Uterus (tissue), 2 donors: Measurements from ENCODE around the gene CDH2.

Experiments
- CTCF ChIP-seq, 4 experiments: fragments of 200-600 bp in 2 of 4; fragments of 450-650 bp in 2 of 4; sonication (generic) in 2 of 4; IDR thresholded peaks; one replicate each; pipeline ENCODE4 v1.5.1; 2016 to 2019; ENCODE audit warnings: antibody characterized with exemption in 4 of 4, mild to moderate bottlenecking in 2 of 4, moderate library complexity in 1 of 4
- POLR2A ChIP-seq, 2 donors: fragments of 450-650 bp; IDR thresholded peaks; one replicate each; pipeline ENCODE4 v1.6.1; 2016; ENCODE audit warnings: antibody characterized with exemption in 2 of 2, mild to moderate bottlenecking in 1 of 2, moderate library complexity in 1 of 2

- TF ChIP-seq CTCF (IDR thresholded peaks at IDR 0.05) = no peak
- no peak for TF ChIP-seq POLR2A (IDR thresholded peaks at IDR 0.05)
Observed at GRCh38 chr18:27976806-27977408, 200.0 kb downstream of the CDH2 start.
